Measurements from ENCODE around the gene LRRC18. TPM values are rescaled to one million over a fixed set of nuclear protein-coding genes. Genes with fewer than 3 reads are reported as not detected.

The LRRC18 gene
- total RNA-seq, 3 donors from 2014 or later: not detected

GRCh38 chr10:48926255-48926654 is 13.4 kb downstream of the LRRC18 start:
- intact Hi-C loops (cut with DNase I, micrococcal nuclease): no loop called here
- no peak for ATAC-seq
- no peak for TF ChIP-seq CTCF (IDR thresholded peaks at IDR 0.05)

GRCh38 chr10:48924988-48925387 is 14.7 kb downstream of the LRRC18 start:
- no peak for DNase-seq
- no peak for ATAC-seq
- Histone ChIP-seq H3K36me3 (ENCODE audit: low read depth) (no peaks in the 10 kb centered on the region), H3K9me3 (no peaks in the 10 kb centered on the region), H3K4me3 (no peak overlapping the region), H3K4me1 (ENCODE audit: low read depth) (no peaks in the 10 kb centered on the region)
- TF ChIP-seq CTCF (IDR thresholded peaks at IDR 0.05): no peak
- intact Hi-C loops (cut with DNase I, micrococcal nuclease): no loop called here

More at GRCh38 chr10:48926255-48926654, 13.4 kb downstream of the LRRC18 start:
- no peaks in the 10 kb centered on the region for H3K4me1 ChIP-seq (ENCODE audit: low read depth)
- no peaks in the 10 kb centered on the region for H3K36me3 ChIP-seq (ENCODE audit: low read depth)
- H3K9me3 ChIP-seq: no peaks in the 10 kb centered on the region
- DNase-seq: no peak
- no peak overlapping the region for H3K4me3 ChIP-seq

GRCh38 chr10:48923748-48924147 is 15.9 kb downstream of the LRRC18 start:
- no peak for TF ChIP-seq CTCF (IDR thresholded peaks at IDR 0.05)
- ATAC-seq (no peak), DNase-seq (no peak)
- intact Hi-C loops (cut with DNase I, micrococcal nuclease): no loop called here
- H3K9me3 ChIP-seq: no peaks in the 10 kb centered on the region
- H3K4me1 ChIP-seq (ENCODE audit: low read depth): no peaks in the 10 kb centered on the region
- H3K36me3 ChIP-seq (ENCODE audit: low read depth): no peaks in the 10 kb centered on the region
- H3K4me3 ChIP-seq: no peak overlapping the region

GRCh38 chr10:48913674-48914073 is 26.0 kb downstream of the LRRC18 start:
- Histone ChIP-seq H3K4me1 (ENCODE audit: low read depth) (no peaks in the 10 kb centered on the region), H3K36me3 (ENCODE audit: low read depth) (no peaks in the 10 kb centered on the region), H3K4me3 (no peak overlapping the region), H3K9me3 (no peaks in the 10 kb centered on the region)
- intact Hi-C loops (cut with DNase I, micrococcal nuclease): no loop called here
- no peak for DNase-seq
- no peak for ATAC-seq
- no peak for TF ChIP-seq CTCF (IDR thresholded peaks at IDR 0.05)

GRCh38 chr10:48910548-48910947 is 29.1 kb downstream of the LRRC18 start:
- no peak for TF ChIP-seq CTCF (IDR thresholded peaks at IDR 0.05)
- intact Hi-C loops (cut with DNase I, micrococcal nuclease): no loop called here
- ATAC-seq: no peak

GRCh38 chr10:48907730-48908129 is 31.9 kb downstream of the LRRC18 start:
- intact Hi-C loops (cut with DNase I, micrococcal nuclease): no loop called here
- H3K4me1 ChIP-seq (ENCODE audit: low read depth): no peaks in the 10 kb centered on the region
- no peak for TF ChIP-seq CTCF (IDR thresholded peaks at IDR 0.05)
- no peak overlapping the region for H3K4me3 ChIP-seq
- DNase-seq (no peak), ATAC-seq (no peak)
- no peaks in the 10 kb centered on the region for H3K9me3 ChIP-seq
- no peaks in the 10 kb centered on the region for H3K36me3 ChIP-seq (ENCODE audit: low read depth)

More at GRCh38 chr10:48910548-48910947, 29.1 kb downstream of the LRRC18 start:
- H3K9me3 ChIP-seq: no peaks in the 10 kb centered on the region
- no peaks in the 10 kb centered on the region for H3K36me3 ChIP-seq (ENCODE audit: low read depth)
- no peak overlapping the region for H3K4me3 ChIP-seq
- DNase-seq: no peak
- no peaks in the 10 kb centered on the region for H3K4me1 ChIP-seq (ENCODE audit: low read depth)
